GM08714 (cell line): ENCODE measurements around the gene RAB17.

Source experiments
- H3K4me3 ChIP-seq: fragments of 200-500 bp; sonication (Bioruptor generic); 2 replicates; pipeline ENCODE4 v1.5.1; 2014; ENCODE audit warnings: mild to moderate bottlenecking, low read length, inconsistent platforms
- ZNF274 ChIP-seq: IDR thresholded peaks from 2 replicates; pipeline ENCODE4 v1.6.1; 2012; ENCODE audit warnings: mild to moderate bottlenecking, low read depth, low read length

RAB17 gene

GRCh38 chr2:237571551-237571950 is 19.0 kb downstream of the RAB17 start:
- H3K4me3 ChIP-seq, result no peak overlapping the region
- no peak for TF ChIP-seq ZNF274

- TF ChIP-seq ZNF274, result no peak
- H3K4me3 ChIP-seq, result no peak overlapping the region
Observed at GRCh38 chr2:237570776-237571335, 19.7 kb downstream of the RAB17 start.

GRCh38 chr2:237569896-237570295 is 20.6 kb downstream of the RAB17 start:
- no peak overlapping the region for H3K4me3 ChIP-seq
- no peak for TF ChIP-seq ZNF274

- TF ChIP-seq ZNF274, result no peak
- no peak overlapping the region for H3K4me3 ChIP-seq
Observed at GRCh38 chr2:237569041-237569440, 21.5 kb downstream of the RAB17 start.

- no peak for TF ChIP-seq ZNF274
- H3K4me3 ChIP-seq, result no peak overlapping the region
Observed at GRCh38 chr2:237568121-237568660, 22.3 kb downstream of the RAB17 start.

- H3K4me3 ChIP-seq, result no peak overlapping the region
- no peak for TF ChIP-seq ZNF274
Observed at GRCh38 chr2:237567276-237568029, 23.1 kb downstream of the RAB17 start.

GRCh38 chr2:237566401-237567235 is 23.9 kb downstream of the RAB17 start, which contains the start of gene PRLH:
Gene PRLH, plus strand, starts transcription at chr2:237566574. Its CDS starts 0 bp downstream, at chr2:237566574.
- H3K4me3 ChIP-seq, result no peak within 1 kb of the TSS
- no peak for TF ChIP-seq ZNF274

GRCh38 chr2:237565974-237566373 is 24.6 kb downstream of the RAB17 start:
- TF ChIP-seq ZNF274, result no peak
- H3K4me3 ChIP-seq, result no peak overlapping the region

- no peak overlapping the region for H3K4me3 ChIP-seq
- no peak for TF ChIP-seq ZNF274
Observed at GRCh38 chr2:237564526-237565131, 25.9 kb downstream of the RAB17 start.

GRCh38 chr2:237563816-237564215 is 26.7 kb downstream of the RAB17 start:
- H3K4me3 ChIP-seq, result no peak overlapping the region
- TF ChIP-seq ZNF274, result no peak

- H3K4me3 ChIP-seq, result no peak overlapping the region
- TF ChIP-seq ZNF274, result no peak
Observed at GRCh38 chr2:237561221-237561620, 29.3 kb downstream of the RAB17 start.

GRCh38 chr2:237558961-237559641 is 31.4 kb downstream of the RAB17 start:
- TF ChIP-seq ZNF274, result no peak
- H3K4me3 ChIP-seq, result no peak overlapping the region

- TF ChIP-seq ZNF274, result no peak
- no peak overlapping the region for H3K4me3 ChIP-seq
Observed at GRCh38 chr2:237557633-237558015, 32.9 kb downstream of the RAB17 start.
